OCI-LY7 (cell line): ENCODE data around the gene CEP72.

ENCODE experiments used
- EZH2phosphoT487 ChIP-seq: fragments of 200-600 bp; sonication (generic); IDR thresholded peaks from 2 replicates; pipeline ENCODE4 v1.6.1; 2018; ENCODE audit warnings: low read depth, borderline replicate concordance, mild to moderate bottlenecking, mixed run types, antibody characterized with exemption, low read length, moderate library complexity, mixed read lengths
- TF ChIP-seq, protein P1 (sequence below): fragments of 200-600 bp; sonication (generic); conservative IDR thresholded peaks from 2 replicates; pipeline ENCODE4 v1.5.1; 2014; ENCODE audit warnings: mild to moderate bottlenecking, antibody characterized with exemption, low read length, moderate library complexity, mixed read lengths

DNA sequence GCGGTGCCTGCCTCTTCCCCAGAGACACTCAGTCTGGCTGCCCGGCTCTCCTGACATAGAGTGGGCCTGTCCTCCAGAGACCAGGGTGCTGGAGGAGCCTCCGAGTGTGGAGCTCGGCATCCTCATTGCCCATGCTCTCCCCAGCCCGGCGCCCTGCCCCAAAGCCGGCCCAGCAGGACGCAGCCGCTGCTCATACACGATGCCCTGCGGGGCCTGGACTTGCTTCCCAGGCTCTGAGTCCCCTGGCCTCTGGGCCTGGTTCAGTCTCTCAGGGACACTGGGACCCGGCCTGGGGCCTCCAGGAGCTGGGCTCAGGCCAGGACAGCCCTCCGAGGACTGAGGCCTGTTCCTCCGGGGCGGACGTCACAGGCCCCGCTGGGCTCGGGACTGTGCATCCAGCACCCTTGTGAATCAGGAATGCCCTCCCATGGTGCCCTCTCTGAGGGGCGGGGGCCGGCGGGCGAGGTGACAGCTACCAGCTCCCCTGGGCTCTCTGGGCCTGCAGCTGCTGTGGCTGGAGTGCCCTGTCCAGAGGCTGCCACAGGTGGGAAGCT is 57.8 kb downstream of the CEP72 start:
- TF ChIP-seq, protein P1, sequence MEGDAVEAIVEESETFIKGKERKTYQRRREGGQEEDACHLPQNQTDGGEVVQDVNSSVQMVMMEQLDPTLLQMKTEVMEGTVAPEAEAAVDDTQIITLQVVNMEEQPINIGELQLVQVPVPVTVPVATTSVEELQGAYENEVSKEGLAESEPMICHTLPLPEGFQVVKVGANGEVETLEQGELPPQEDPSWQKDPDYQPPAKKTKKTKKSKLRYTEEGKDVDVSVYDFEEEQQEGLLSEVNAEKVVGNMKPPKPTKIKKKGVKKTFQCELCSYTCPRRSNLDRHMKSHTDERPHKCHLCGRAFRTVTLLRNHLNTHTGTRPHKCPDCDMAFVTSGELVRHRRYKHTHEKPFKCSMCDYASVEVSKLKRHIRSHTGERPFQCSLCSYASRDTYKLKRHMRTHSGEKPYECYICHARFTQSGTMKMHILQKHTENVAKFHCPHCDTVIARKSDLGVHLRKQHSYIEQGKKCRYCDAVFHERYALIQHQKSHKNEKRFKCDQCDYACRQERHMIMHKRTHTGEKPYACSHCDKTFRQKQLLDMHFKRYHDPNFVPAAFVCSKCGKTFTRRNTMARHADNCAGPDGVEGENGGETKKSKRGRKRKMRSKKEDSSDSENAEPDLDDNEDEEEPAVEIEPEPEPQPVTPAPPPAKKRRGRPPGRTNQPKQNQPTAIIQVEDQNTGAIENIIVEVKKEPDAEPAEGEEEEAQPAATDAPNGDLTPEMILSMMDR = no peak
- TF ChIP-seq EZH2phosphoT487 = no peak
